GM12892 (cell line): ENCODE measurements around the gene MPPED1. TPM values are rescaled to one million over a fixed set of nuclear protein-coding genes. Genes with fewer than 3 reads are reported as not detected.

Experiments used
- DNase-seq: peaks from one replicate; pipeline ENCODE4 v3.0.0; 2011; ENCODE audit not compliant: insufficient read length
- FAIRE-seq: peaks from 2 replicates; lab custom pipeline; 2011; peaks lifted over from hg19 to GRCh38; lab: Jason Lieb, UNC
- POLR2A ChIP-seq: IDR thresholded peaks from 2 replicates; pipeline ENCODE4 v1.6.1; 2011; ENCODE audit warnings: low read depth, low read length, control low read depth
- POLR2AphosphoS5 ChIP-seq: IDR thresholded peaks from 2 replicates; pipeline ENCODE4 v1.6.1; 2011; ENCODE audit warnings: low read depth, low read length, control low read depth
- TAF1 ChIP-seq: IDR thresholded peaks from 2 replicates; pipeline ENCODE4 v1.6.1; 2011; ENCODE audit warnings: low read depth, mild to moderate bottlenecking, control low read depth, low read length, borderline replicate concordance
- polyA plus RNA-seq: library from polyadenylated mRNA; unstranded; fragments of >200 nt; gene quantifications from one replicate; pipeline ENCODE4 v1.2.1, GENCODE V29; 2012; ENCODE audit warnings: missing spikeins, inconsistent platforms; ENCODE audit not compliant: missing spikeins

MPPED1 gene, protein sequence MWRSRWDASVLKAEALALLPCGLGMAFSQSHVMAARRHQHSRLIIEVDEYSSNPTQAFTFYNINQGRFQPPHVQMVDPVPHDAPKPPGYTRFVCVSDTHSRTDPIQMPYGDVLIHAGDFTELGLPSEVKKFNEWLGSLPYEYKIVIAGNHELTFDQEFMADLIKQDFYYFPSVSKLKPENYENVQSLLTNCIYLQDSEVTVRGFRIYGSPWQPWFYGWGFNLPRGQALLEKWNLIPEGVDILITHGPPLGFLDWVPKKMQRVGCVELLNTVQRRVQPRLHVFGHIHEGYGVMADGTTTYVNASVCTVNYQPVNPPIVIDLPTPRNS
- not detected for polyA plus RNA-seq

DNA sequence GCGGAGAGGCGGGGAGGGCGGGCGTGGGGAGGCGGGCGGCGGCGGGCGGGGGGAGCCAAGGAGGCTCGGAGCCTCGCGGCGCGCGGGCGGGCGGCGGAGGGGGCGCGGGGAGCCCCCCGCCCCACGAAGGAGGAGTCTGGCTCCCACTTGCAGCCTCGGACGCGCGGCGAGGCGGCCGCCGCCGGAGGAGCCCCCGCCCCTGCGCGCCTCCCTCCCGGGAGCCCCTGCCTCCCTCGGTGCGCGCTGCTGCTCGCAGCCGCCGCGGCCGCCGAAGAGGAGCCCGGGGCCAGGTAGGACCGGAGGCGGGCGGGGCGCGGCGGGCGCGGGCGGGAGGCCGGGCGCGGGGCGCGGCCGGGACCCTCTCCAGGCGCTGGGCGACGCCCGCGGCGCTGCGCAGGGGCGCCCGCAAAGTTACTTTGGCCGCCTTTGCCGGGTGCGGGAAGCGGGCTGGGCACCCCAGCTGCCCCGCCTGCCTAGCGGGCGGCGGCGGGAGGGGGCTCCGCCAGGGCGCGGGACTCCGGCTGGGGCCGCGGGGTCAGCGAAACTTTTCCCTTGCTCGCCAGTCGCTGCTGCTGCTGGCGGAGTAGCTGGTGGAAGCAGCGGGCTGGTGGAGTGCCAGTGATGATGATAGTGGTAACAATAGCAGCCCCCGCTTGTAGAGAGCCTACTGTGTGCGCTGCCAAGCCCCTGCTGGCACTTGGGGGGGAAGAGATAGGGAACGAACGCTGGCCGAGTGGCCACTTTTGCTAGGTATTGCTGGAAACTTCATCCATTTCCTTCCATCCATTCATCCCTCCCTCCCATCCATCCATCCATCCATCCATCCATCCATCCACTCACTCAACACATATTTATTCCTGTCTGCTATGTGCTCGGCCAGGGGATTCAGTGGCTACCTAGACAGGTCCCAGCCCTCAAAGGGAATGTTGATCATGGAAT, at the start of gene MPPED1:
Gene MPPED1, plus strand, starts transcription at position 146 of the 939 bp plus-strand sequence. CDS start 12,972 bp downstream, outside the sequence.
- no peak for FAIRE-seq
- no peak for DNase-seq
- TF ChIP-seq TAF1 (no peak), POLR2AphosphoS5 (no peak)

DNA sequence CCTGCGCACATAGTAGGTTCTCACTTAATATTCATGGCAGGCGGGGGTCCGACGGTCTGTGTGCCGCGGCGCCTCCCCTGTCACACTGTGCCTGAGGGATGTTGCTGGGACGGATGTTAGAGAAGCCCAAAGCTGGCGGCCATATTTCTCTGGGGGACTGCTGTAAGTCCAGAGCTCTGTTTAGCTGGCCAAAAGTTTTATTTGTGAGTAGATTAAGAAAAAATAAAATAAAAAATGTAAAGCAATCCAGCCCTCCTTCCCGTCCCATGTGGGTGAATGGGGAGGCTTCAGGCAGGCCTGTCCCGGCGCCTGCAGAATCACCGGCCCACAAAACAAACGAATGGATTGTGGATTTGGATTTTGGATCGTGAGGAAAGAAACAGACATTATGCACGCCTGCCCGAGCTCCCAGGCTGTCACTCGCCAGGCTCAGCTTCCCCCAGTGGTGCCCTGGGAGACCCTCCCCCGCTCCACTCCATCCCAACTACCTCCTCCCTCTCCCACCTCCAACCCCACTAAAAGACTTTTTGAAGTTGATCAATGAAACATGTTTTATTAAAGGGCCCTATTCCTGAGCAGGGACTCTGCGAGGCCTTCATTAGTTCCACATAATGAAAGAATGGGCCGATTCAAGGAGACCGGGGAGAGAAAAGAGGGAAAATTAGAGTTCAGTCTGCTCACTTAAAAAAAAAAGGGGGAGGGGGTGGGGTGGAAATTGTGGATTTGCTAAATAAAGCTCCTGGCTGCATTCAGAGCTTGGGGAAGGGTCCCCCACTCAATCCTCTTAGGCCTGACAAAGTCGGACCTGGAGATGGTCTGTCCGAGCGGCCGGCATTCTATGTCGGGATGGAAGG, 48.3 kb upstream of the MPPED1 start:
- TF ChIP-seq POLR2AphosphoS5 (no peak), TAF1 (no peak), POLR2A (no peak)
- no peak for FAIRE-seq
- no peak for DNase-seq

DNA sequence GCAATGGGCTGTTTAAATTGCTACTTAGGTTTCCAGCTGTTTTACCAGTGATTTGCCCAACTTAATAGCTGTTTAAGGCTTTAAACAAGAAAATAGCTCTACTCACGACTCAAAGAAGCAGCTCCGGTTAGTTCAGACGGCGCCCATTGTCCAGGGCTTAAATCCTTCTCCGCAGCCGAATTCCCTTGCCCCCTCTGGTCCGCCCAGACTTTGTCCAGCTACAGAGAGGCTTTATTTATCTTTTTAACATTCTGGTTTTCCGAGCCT, 47.7 kb upstream of the MPPED1 start:
- no peak for DNase-seq
- no peak for TF ChIP-seq POLR2AphosphoS5
- TF ChIP-seq TAF1 = no peak
- no peak for TF ChIP-seq POLR2A
- FAIRE-seq = no peak

DNA sequence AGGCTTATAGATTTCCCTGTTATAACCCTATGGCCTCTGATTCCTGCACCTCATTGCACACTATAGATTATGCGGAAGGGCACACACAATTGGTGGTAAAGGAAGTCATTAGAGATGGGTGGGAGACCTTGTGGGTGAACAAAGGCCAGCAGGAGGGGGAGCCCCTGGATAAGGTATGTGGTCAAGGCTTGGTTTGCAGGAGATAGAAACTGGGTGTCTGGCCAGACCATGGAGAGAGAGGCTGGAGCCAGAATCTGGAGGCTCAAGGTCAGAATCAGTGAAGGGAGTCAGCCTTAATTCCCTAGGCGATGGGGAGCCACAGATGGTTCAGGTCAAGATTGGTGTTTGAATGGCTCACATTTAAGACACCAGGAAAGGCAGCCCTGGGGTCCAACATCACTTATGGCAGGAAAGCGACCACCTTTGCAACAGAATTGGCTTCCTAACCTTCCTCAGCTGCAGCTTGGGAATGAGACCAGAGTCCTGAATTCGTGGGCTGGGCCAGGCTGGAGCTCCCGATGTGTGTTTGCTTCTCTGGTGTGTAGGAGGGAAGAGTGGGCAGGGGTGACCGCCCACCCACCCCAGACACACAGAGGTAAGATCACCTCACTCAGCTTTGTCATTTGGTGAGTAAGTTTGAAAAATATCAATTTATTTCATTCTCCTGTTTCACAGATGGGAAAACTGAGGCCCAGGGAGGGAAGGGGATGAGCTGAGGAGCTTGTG, 45.9 kb upstream of the MPPED1 start:
- TF ChIP-seq POLR2AphosphoS5 (no peak), TAF1 (no peak), POLR2A (no peak)
- no peak for DNase-seq
- no peak for FAIRE-seq

DNA sequence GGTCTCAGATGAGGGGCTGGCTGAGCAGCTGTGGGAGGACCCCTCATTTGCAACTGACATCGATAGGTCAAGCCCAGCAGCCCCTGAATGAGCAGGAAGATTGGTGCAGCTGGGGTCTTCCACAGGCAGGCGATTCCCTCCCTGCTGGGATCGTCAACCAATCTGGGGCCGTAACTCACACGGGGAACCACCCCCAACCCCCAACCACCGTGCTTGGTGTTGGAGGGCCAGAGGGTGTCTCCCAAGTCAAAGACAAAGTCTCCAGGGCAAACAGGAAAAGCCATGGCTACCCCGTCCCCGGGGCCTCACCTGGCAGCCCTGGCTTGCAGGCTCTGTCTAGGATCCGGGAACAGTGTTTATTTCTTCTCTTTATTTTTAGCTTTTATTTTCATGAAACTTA, 41.8 kb upstream of the MPPED1 start:
- DNase-seq (no peak), FAIRE-seq (no peak)
- TF ChIP-seq POLR2A (no peak), TAF1 (no peak), POLR2AphosphoS5 (no peak)

DNA sequence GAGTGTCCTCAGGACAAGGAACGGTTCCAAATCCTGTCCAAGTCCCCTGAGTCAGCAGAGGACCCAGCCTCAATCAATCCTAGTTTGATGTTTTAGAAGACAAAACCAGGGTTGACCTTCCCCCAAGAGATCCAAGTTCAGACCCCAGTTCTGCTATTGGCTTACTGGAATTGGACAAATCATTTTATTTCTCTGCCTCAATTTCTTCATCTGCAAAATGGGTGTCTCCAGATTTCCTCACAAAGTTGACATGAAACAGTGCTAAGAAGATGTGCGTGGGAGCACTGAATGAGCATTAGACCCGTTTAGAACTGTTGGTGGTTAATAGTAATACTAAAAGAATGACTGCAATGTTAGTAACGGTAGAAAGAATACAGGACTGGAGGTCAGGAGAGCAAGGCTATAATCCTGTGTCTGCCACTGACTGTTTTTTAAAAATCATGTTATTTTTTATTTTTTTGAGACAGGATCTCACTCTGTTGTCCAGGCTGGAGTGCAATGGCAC, 35.8 kb upstream of the MPPED1 start:
- DNase-seq (no peak), FAIRE-seq (no peak)
- TF ChIP-seq POLR2AphosphoS5 (no peak), TAF1 (no peak), POLR2A (no peak)

DNA sequence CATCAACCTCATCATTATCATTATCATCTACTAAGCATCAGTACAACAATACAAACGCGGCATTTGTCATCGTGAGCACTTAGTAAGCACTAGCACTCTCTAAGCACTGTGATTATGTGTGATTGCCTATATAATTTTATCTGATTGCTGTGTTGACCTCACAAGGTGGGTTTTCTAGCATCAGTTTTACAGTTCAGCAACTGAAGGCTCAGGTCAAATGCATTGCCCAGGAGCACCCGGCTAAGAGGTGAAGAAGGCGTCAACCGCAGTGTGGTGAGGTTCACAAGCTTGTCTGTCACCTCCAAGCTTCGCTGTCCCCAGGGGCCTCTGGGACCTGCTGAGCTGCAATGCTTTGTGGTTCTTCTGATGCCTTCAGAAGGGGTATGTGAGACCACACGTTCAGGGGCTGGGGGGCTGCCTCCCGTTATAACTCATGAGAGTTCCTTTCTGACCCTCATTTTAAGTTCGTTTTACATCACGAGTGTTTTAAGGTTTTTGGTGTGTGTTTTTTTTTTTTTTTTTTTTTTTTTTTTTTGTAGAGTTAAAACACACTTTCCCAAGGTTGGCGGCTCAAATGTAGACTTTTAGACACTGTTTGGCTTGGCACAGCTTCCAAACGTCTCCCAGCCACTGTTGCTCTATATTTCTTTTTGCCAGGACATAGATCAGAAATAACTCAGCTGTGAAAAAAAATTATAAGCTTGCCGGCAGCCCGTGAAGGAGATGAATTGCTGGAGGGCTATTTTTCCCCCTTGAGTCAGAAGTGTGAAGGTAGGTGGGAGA, 34.9 kb upstream of the MPPED1 start:
- no peak for TF ChIP-seq TAF1
- TF ChIP-seq POLR2AphosphoS5 = no peak
- TF ChIP-seq POLR2A = no peak
- DNase-seq = no peak
- FAIRE-seq = no peak

DNA sequence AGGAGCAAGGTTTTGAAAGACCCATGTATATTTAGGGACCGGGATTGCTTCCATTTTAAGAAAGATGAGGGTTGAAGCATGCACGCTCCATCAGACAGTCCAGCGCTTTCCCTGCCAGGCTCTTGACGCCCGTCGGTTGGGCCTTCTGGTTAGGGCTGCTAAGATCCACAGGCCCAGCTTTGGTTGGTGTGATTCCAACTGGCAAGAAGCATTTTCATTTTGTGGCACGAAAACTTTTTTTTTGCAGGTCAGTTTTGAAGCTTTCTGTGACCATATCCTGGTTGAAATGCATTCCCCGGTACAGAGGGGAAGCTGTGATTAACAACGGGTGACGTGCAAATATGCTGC, 34.3 kb upstream of the MPPED1 start:
- DNase-seq (no peak), FAIRE-seq (peak; percentile 40)
- TF ChIP-seq TAF1 (no peak), POLR2A (no peak), POLR2AphosphoS5 (no peak)

DNA sequence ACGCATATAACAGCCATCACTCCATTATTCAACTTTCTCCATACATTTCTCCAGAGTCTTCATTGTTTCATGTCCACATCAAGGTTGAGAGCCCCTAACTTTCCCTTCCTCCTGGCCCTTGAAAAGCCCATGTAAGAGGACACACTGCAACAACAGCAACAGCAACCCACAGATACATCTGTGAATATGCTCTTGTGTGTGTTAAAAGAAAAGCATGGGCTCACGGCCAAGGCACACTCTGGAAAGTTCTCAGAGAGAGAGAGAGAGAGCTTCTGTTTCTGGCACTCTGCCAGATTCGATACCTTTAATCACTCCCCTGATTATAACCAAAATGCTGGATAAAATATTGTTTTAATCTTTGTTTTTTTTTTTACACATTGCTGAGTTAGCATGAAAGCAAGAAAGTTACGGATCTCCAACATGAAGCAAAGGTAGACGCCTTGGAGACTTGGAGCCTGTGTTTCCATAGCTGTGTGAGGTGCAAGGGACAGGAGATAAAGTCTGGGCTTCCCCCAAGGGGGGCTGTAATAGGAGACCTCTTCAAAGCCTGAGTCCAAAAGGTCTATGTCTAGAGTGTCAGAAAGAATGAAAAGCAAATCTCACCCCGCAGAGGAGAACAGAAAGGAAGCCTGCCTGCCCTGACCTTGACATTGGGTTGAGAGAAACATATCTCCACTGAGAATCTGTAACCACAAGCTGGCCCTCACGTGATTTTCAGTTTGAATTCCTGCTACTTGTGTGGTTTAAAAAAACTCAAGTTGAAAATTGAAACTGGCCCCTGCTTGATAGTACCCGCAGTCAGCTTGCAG, 33.7 kb upstream of the MPPED1 start:
- DNase-seq (no peak), FAIRE-seq (peak; percentile 93)
- no peak for TF ChIP-seq TAF1
- no peak for TF ChIP-seq POLR2AphosphoS5
- no peak for TF ChIP-seq POLR2A

DNA sequence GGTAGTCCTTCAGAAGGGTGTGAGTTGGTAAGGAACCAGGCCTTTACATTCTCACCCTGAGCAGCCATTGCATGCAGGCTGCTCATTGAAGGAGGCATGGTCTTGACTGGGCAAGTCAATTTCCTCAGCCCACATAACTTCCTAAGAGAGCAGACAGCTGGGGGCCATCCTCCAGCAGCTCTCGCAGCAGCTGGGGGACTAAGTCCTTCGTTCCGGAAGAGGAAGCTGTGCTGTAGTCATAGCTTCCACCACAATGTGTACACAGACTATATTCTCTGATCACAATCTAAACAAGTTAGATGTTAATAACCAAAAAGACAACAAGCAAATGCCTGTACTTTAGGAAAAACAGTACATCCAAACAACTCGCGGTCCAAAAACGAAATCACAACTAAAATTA, 30.1 kb upstream of the MPPED1 start:
- FAIRE-seq = peak; percentile 81
- DNase-seq = peak; percentile 49
- no peak for TF ChIP-seq POLR2A
- TF ChIP-seq TAF1 = no peak
- no peak for TF ChIP-seq POLR2AphosphoS5
